Progenitor cell of endocrine pancreas (in vitro differentiated cells): ENCODE results near the gene ALG1. TPM values are rescaled to one million over a fixed set of nuclear protein-coding genes. Genes with fewer than 3 reads are reported as not detected.
"Not testable (repeated sequence)": the region's sequence is repeated elsewhere in the genome, so short reads cannot be mapped to it uniquely, and the experiment has no call there.

Source experiments
- DNase-seq: peaks from one replicate; pipeline ENCODE4 v3.0.0; 2021; ENCODE audit warnings: low spot score; ENCODE audit not compliant: unreplicated experiment
- H3K27ac Mint-ChIP-seq: 2 replicates; pipeline ENCODE4 v1.8.0; 2021; ENCODE audit warnings: mild to moderate bottlenecking, moderate library complexity, mixed read lengths
- H3K27me3 Mint-ChIP-seq: 2 replicates; pipeline ENCODE4 v1.8.0; 2021; ENCODE audit warnings: mixed read lengths
- H3K36me3 Mint-ChIP-seq: 2 replicates; pipeline ENCODE4 v1.8.0; 2022; ENCODE audit warnings: mixed read lengths; ENCODE audit not compliant: insufficient read depth
- H3K4me1 Mint-ChIP-seq: 2 replicates; pipeline ENCODE4 v1.8.0; 2021; ENCODE audit warnings: low read depth, mixed read lengths
- H3K4me3 Mint-ChIP-seq: 2 replicates; pipeline ENCODE4 v1.8.0; 2021; ENCODE audit warnings: low read depth, mild to moderate bottlenecking, moderate library complexity, mixed read lengths
- H3K9me3 Mint-ChIP-seq: 2 replicates; pipeline ENCODE4 v1.8.0; 2021; ENCODE audit warnings: low read depth, mixed read lengths
- total RNA-seq: library from RNA; stranded (reverse); gene quantifications from 2 replicates; pipeline ENCODE4 v1.2.1, GENCODE V29; 2021
- TF ChIP-seq, protein P1 (sequence below): fragments of 200-600 bp; sonication (generic); IDR thresholded peaks from one replicate; pipeline ENCODE4 v1.5.0; 2021; ENCODE audit warnings: antibody characterized with exemption, mild to moderate bottlenecking; ENCODE audit not compliant: unreplicated experiment

The ALG1 gene
- total RNA-seq, 1 donor from 2014 or later, result 28.4 TPM

DNA sequence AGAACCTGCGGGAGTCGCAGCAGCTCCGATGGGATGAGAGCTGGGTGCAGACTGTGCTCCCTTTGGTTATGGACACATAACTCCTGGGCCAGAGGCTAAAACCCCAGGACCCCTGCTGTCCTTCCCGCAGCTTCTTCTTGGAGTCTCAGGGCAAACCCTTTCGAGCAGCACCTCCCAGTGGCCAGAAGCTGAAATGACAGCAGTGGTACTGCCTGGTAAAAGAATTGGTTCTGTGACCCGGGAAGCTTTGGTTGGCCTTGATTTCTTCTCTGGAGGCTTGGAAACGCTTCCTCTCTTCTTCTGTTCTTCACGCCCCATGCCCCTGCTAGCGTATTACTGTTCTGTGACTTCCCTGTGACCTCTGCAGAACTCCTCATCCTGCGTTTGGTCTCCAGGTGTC, 13.2 kb downstream of the ALG1 start:
- H3K27ac Mint-ChIP-seq, result peak overlapping the region; percentile 45
- TF ChIP-seq, protein P1, sequence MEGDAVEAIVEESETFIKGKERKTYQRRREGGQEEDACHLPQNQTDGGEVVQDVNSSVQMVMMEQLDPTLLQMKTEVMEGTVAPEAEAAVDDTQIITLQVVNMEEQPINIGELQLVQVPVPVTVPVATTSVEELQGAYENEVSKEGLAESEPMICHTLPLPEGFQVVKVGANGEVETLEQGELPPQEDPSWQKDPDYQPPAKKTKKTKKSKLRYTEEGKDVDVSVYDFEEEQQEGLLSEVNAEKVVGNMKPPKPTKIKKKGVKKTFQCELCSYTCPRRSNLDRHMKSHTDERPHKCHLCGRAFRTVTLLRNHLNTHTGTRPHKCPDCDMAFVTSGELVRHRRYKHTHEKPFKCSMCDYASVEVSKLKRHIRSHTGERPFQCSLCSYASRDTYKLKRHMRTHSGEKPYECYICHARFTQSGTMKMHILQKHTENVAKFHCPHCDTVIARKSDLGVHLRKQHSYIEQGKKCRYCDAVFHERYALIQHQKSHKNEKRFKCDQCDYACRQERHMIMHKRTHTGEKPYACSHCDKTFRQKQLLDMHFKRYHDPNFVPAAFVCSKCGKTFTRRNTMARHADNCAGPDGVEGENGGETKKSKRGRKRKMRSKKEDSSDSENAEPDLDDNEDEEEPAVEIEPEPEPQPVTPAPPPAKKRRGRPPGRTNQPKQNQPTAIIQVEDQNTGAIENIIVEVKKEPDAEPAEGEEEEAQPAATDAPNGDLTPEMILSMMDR, result peak; percentile 71
- not testable (repeated sequence) for H3K4me1 Mint-ChIP-seq, H3K4me3 Mint-ChIP-seq, H3K9me3 Mint-ChIP-seq, H3K36me3 Mint-ChIP-seq, H3K27me3 Mint-ChIP-seq
- peak; percentile 45 for DNase-seq

DNA sequence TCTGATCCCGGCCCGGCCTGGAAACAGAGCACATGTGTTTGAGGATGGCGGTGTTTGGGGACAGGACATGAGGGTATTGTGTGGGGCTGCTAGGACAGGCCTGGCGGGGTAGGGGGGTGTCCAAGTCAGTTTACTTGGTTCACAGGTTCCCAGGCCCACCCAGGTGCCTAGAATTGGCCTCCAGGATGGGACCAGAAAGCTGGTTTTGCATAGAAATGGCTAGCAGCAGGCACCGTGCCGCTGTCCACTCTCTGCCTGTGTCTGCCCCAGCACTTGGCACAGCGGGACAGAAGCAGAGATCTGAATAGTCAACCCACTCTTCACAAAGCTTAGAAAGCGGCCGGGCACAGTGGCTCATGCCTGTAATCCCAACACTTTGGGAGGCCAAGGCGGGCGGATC, 14.1 kb downstream of the ALG1 start:
- H3K4me1 Mint-ChIP-seq, DNase-seq, H3K9me3 Mint-ChIP-seq, H3K27me3 Mint-ChIP-seq, H3K27ac Mint-ChIP-seq, H3K4me3 Mint-ChIP-seq: not testable (repeated sequence)
- peaks cover 10% of the 10 kb centered on the region for H3K36me3 Mint-ChIP-seq

DNA sequence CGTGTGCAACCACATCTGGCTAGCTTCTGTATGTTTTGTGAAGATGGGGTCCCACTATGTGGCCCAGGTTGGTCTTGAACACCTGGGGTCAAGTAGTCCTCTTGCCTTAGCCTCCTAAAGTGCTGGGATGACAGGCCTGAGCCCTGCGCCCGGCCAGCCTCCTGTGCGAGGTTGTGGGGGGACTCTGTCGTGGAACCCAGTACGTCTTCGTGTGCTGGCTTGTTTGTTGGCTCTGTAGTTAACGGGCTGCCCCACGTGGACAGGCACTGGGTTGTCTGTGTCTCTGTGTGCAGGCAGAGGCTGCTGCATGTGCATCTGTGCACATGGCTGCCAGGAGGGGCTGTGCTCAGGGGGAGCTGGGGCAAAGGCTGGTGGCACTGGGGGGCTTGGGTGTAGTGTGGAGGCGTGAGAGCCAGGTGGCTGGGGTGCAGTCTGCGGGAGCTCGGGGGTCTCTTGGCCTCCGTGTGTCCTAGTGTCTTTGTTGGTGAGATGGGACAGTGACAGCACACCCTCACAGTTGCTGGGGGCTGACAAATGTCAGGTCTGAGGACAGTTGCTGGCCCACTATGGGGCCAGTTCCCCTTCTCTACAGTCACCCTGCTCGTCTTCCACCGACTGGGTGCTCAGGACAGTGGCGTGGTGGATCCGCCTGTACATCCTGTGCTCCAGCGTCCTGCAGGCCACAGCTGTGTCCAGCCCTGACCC, 16.6 kb downstream of the ALG1 start:
- not testable (repeated sequence) for DNase-seq, H3K27ac Mint-ChIP-seq, H3K27me3 Mint-ChIP-seq, H3K4me3 Mint-ChIP-seq, H3K4me1 Mint-ChIP-seq, H3K9me3 Mint-ChIP-seq
- H3K36me3 Mint-ChIP-seq, result peaks cover 13% of the 10 kb centered on the region

DNA sequence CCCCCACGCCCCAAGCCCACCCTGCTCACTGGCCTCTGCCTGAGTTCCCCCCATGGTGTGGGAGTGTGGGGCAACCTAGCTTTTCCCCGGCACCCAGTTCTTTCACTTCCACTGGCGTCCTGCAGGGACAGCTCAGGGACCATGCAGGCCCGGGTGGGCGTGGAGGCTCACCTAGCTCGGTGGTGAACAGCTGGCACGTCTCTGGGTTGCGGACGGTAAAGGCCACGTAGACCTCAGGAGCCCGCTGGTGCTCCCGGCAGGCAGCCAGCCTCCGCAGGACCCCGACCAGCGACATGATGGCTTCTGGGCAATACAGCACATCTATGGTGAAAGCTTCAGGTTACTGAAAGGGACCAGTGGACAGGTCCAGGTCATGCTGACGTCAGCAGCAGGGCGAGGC, 17.3 kb downstream of the ALG1 start:
- H3K27ac Mint-ChIP-seq, DNase-seq, H3K27me3 Mint-ChIP-seq, H3K9me3 Mint-ChIP-seq, H3K4me1 Mint-ChIP-seq, H3K4me3 Mint-ChIP-seq: not testable (repeated sequence)
- H3K36me3 Mint-ChIP-seq, result peaks cover 13% of the 10 kb centered on the region

DNA sequence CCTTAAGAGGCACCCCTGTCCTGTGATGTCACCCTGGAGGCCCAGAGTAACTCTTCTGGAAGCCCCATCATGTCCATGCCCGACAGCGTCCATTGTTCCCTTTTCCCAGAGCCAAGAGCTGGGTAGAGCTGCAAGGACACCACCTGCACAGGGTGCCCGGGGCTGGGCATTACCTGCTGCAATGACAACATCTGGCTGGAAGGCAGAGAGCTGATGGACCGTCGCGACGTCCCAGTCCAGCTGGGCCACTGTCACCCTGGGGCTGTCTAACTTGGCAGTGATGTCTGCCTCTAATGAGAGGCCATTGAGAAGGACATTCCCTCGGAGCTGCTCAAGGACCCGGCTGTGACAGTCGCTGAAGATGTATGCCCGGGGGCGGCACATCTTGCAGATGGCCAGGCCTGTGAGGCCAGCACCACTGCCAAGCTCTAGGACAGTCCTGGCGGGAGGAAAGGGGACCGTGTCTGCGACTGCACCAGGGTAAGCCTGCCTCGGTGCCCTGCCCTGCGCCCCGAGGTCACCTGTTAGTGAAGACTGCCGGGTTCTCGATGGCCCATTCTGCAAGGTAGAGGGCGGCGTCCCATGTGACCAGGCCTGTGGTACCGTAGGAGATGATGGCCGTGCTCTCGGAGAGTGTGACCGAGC, 18.4 kb downstream of the ALG1 start:
- not testable (repeated sequence) for H3K9me3 Mint-ChIP-seq, H3K27me3 Mint-ChIP-seq, H3K4me3 Mint-ChIP-seq, H3K27ac Mint-ChIP-seq, DNase-seq, H3K4me1 Mint-ChIP-seq
- peaks cover 11% of the 10 kb centered on the region for H3K36me3 Mint-ChIP-seq

DNA sequence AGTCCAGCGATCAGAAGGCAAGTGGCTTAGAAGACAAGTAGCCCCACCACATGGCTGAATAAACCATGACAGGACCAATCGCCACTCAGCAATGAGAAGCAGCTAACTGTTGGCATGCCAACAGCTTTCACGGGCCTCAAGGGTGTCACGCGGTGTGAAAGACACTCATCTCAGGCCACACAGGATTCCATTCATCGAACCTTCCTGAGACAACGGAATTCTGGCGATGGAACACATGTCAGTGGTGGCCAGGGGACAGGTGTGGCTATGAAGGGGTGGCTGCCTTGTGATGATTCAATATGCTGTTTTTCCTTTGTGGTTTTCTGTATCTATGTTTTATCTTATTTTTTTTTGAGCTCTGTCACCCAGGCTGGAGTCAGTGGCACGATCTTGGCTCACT, 18.9 kb downstream of the ALG1 start:
- H3K4me3 Mint-ChIP-seq, H3K36me3 Mint-ChIP-seq, DNase-seq, H3K27ac Mint-ChIP-seq, H3K27me3 Mint-ChIP-seq, H3K4me1 Mint-ChIP-seq, H3K9me3 Mint-ChIP-seq: not testable (repeated sequence)

DNA sequence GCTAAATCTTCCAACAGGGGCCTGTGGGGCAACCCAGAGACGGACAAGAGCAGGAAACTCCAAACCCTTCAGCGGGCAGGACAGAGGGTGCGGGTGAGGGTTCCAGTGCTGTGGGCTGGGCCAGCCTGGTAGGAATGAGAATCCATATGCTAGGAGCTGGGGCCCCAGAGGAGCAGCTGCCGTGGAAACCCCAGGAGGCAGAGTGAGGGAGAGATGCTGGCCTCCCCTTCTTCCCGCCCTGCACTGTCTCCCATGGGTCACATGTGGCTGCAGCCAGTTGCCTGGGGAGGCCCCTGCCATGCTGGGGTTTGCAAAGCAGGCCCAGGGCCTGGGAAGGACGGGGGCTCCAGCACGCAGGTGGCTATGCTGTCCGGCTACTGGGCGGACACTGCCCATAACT, 21.4 kb downstream of the ALG1 start:
- not testable (repeated sequence) for H3K4me3 Mint-ChIP-seq, H3K4me1 Mint-ChIP-seq, H3K36me3 Mint-ChIP-seq, DNase-seq, H3K27me3 Mint-ChIP-seq, H3K27ac Mint-ChIP-seq, H3K9me3 Mint-ChIP-seq

DNA sequence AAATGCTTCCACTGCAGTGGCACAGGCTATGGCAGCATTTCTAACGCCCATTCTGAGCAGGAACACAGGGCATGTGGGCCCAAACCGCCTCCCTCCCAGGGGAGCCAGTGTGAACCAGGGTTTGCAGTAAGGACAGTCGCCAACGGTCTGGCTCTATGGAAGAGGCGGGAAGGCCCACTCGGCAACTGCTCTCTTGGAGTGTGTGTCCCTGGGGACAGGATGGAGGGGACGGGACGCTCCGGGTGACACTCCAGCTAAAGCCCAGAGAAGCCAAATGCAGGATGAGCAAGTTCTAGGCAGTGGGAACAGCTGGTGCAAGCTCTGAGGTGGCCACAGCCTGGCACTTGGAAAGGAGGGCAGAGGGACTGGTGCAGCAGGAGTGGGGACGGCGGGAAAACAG, 22.1 kb downstream of the ALG1 start:
- DNase-seq, H3K36me3 Mint-ChIP-seq, H3K9me3 Mint-ChIP-seq, H3K4me3 Mint-ChIP-seq, H3K27me3 Mint-ChIP-seq, H3K27ac Mint-ChIP-seq: not testable (repeated sequence)
- peaks cover 10% of the 10 kb centered on the region for H3K4me1 Mint-ChIP-seq

DNA sequence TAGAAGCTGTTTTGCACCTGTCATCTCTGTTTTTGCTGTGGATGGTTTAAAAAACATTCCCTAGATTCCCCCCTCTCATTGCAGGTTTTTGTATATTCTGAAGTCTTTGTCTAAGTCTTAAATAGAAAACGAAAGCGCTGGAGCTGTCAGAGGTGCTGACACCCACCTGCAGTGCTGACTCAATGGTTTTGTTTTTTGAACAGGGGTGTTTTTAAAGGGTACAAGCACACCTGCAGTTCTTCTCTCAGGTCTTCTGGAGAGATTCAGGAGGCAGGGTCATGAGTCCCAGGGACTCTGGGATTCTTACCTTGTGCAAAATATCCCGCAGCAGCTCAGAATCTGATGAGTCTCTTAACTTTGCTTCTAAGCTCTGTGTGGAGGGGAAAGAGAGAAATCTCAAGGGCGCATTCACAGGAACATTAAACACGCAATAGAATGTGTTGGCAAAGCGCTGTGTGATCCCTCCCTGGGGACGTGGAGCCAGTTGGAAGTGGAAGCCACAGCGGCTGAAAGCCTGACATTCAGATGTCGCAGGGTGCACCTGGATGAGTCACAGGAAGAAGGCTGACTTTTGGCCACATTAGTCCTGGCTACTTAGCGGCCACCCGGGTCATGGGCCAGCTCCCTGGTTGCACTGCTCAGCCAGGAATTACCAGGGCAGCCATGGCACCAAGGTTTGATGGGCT, 23.6 kb downstream of the ALG1 start:
- DNase-seq, H3K27ac Mint-ChIP-seq, H3K9me3 Mint-ChIP-seq, H3K4me3 Mint-ChIP-seq, H3K27me3 Mint-ChIP-seq, H3K36me3 Mint-ChIP-seq: not testable (repeated sequence)
- peaks cover 13% of the 10 kb centered on the region for H3K4me1 Mint-ChIP-seq
